Islet precursor cell (in vitro differentiated cells): ENCODE measurements around the gene METTL2A.
A peak's percentile ranks its signal among the peaks of the same experiment; 100 is the strongest.
"Not testable (repeated sequence)": the region's sequence is repeated elsewhere in the genome, so short reads cannot be mapped to it uniquely, and the experiment has no call there.

Experiments used
- DNase-seq: peaks from one replicate; pipeline ENCODE4 v3.0.0-alpha.2; 2018

The METTL2A gene, protein sequence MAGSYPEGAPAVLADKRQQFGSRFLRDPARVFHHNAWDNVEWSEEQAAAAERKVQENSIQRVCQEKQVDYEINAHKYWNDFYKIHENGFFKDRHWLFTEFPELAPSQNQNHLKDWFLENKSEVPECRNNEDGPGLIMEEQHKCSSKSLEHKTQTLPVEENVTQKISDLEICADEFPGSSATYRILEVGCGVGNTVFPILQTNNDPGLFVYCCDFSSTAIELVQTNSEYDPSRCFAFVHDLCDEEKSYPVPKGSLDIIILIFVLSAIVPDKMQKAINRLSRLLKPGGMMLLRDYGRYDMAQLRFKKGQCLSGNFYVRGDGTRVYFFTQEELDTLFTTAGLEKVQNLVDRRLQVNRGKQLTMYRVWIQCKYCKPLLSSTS

DNA sequence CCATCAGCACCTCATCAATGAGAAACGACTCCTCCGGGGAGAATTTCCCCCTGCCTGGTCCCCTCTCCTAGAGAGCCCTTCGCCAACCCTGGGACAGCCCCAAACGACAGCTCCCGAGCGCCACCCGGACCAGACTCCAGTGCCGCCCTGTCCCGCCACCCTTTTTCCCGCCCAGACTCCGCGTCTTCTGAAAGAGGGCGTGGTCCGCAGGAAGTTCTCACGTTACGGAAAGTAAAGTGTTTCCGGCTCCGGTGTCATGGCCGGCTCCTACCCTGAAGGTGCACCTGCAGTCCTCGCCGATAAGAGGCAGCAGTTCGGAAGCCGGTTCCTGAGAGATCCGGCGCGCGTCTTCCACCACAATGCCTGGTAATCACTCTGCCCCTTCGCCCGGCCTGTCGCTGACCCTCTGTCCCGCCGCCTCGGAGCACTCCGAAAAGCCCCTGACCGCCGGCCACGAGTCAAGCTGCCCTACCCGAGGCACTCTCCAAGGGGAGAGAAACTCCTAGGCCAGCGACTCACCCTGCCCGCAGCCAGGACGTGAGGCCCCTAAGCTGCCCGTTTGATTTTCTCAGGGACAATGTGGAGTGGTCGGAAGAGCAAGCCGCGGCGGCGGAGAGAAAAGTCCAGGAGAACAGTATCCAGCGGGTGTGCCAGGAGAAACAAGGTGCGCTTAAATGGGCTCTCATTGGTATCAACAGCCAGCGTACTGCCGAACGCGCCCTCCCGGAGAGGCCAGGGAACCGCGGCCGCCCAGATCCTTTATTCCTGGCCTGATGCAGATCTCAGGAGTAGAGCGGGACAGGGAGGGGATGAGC lies at the start of gene METTL2A:
Gene METTL2A (plus strand): TSS at position 251 of the 815 bp plus-strand sequence. CDS start 6 bp downstream, at position 257.
- peak; percentile 98 for DNase-seq

DNA sequence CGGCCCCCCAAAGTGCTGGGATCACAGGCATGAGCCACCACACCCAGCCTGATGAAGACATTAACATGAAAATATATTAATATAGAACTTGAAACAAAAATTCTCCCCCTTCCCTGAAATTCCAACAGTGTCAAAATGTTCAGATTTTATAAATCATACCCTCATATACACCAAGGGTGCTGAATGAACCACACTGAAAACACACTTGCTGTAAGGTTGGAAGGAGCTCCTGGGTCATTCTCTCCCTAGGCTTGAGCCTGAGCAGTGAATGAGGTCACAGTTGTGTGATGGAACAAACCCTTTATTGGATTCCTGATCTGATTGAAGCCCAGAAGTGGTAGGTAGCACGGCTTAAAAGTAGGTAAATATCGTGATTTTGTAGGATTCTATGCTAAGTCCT lies 43.4 kb upstream of the METTL2A start, which contains the start of gene EFCAB3:
Gene EFCAB3 (plus strand): TSS at position 301 of the 400 bp plus-strand sequence. CDS start 2,427 bp downstream, outside the sequence.
- DNase-seq, result no peak

DNA sequence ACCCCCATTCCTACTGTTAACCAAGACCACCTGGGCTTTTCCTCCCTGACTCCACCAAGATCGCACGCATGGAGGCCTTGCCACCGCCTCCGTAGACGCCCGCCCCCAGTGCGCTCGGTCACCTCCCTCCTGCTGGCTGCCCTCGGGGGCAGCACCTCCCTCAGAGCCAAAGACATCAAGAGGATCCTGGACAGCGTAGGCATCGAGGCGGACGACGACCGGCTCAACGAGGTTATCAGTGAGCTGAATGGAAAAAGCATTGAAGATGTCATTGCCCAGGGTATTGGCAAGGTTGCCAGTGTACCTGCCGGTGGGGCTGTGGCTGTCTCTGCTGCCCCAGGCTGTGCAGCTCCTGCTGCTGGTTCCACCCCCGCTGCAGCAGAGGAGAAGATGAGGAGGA lies 42.1 kb upstream of the METTL2A start:
- no peak for DNase-seq

DNA sequence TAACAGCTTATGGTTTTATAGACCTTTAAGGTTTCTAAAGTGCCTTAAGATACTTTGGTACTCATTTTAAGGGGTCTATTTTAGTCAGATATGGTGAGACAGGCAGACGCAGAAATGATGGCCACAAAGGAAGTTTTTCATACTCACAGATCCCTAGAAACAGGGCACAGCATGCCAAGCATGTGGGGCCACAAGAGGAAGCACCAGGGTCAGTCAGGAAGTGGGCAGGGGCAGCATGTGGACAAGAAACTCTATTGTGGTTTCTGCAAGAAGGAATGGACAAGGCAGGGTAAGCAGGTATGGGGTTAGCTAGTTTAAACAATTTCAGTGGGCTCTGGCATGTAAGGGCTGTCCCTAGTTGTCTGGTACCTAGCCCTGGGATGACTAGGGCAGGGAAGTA lies 34.8 kb upstream of the METTL2A start:
- no peak for DNase-seq

DNA sequence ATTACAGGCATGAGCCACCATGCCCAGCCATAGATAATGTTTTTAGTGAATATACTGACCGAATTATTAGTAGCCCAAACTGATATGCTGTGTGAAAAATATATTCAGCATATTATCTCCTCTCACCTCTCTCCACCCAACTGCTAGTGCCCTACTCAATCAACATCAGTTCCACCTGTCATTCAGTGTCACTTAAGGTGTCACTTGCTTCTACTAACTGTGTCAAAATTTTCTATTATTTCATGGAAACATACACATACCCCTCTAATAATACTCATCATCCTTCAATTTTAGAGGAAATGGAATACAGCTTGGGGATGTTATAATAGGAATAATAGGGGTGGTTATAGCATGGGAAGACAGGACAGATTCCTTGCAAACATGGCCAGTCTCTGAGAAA lies 30.8 kb upstream of the METTL2A start:
- no peak for DNase-seq

DNA sequence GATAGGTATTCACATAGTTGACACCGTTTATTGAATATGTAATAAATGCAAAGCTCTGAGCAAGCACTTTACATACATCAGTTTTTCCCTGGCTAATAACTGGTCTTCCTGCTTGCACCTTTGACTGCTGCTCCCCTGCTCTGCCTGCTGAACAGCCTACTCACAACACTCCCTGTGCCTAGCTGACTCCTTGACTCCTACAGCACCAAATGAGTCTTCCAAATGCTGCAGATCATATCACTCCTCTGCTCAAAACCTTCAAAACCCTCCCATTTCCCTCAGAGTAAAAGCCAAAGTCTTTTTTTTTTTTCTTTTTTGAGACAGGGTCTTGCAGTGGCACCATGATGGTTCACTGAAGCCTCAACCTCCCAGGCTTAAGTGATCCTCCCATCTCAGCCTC lies 24.8 kb upstream of the METTL2A start:
- no peak for DNase-seq

DNA sequence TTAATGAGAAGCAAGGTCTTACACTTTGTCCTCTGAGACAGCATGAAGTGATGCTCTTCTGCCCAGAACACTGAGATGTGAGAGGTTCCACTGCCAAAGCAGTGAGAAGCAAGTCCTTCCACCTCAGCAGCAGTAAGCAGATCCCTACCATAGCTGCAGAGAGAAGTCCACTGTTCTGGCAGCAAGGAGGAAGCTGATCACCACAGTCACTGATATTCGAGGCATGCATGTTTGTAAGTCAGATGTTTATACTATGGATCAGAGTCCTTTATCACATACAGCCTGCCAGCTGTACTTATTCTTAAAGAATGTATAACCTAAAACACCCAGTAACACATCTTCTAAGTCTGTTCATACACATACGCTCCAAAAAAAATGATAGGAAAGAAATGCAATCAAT lies 18.2 kb upstream of the METTL2A start:
- no peak for DNase-seq

DNA sequence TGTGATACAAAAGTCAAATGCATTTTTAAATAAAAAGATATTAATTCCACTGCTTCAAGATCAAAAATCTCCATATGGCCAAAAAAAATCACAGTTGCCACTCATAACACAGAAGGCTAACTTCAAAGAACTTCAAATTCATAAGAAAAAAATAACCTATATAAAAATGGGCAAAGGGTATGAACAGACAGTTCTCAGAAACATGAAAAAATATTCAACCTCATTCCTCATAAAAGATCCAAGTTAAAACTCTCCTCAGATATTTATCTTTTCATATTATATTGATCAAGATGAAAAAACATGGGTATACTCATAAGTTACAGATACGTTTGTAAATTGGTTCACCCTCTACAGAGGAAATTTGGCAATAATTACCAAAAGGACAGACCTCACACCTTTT lies 10.6 kb upstream of the METTL2A start:
- not testable (repeated sequence) for DNase-seq

DNA sequence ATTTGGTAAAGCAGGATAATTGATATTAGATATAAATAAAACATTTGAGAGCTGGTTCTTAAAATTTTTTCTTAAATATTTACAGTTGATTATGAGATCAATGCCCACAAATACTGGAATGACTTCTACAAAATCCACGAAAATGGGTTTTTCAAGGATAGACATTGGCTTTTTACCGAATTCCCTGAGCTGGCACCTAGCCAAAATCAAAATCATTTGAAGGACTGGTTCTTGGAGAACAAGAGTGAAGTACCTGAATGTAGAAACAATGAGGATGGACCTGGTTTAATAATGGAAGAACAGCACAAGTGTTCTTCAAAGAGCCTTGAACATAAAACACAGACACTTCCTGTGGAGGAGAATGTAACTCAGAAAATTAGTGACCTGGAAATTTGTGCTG lies 2.5 kb downstream of the METTL2A start:
- not testable (repeated sequence) for DNase-seq

DNA sequence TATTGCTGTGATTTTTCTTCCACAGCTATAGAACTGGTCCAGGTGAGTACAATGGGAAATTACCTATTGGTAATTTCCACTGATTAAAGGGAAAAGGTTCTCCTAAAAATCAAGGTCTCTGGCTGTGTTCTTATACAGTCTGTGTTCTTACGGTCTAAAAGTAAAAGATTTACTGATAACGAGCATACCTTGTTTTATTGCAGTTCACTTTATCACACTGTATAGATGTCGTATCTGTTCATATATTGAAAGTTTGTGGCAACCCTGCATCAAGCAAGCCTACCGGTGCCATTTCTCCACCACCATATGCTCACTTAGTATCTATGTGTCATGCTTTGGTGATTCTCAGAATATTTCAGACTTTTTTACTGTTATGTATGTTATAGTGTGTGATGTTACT lies 11.6 kb downstream of the METTL2A start:
- DNase-seq, result not testable (repeated sequence)

DNA sequence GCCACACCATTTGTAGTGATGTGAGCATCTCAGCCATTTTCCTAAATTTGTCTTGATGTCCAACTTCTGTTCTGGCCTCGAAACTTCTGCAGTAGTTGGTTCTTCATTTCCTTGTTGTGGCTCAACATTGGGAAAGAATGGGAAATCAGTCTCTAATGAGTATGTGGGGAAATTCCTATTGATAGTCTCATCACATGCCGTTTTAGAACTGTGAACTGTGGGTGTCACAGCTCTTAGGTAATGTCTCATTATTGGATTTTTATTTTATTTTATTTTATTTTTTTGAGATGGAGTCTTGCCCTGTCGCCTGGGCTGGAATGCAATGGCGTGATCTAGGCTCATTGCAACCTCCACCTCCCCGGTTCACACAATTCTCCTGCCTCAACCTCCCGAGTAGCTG lies 17.5 kb downstream of the METTL2A start:
- not testable (repeated sequence) for DNase-seq

DNA sequence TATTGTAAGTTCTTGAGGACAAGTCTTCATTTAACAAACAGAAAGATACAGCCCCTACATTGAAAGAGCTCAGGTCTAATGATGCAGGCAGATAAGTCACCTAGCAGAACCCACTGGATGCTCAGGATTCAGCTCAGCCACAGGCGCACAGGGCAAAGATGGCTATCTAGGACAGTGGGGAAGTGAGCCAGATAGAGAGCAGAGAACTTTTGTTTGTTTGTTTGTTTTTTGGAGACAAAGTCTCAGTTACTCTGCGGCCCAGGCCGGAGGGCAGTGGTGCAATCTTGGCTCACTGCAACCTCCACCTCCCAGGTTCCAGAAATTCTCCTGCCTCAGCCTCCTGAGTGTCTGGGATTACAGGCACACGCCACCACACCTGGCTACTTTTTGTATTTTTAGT lies 20.4 kb downstream of the METTL2A start:
- no peak for DNase-seq

DNA sequence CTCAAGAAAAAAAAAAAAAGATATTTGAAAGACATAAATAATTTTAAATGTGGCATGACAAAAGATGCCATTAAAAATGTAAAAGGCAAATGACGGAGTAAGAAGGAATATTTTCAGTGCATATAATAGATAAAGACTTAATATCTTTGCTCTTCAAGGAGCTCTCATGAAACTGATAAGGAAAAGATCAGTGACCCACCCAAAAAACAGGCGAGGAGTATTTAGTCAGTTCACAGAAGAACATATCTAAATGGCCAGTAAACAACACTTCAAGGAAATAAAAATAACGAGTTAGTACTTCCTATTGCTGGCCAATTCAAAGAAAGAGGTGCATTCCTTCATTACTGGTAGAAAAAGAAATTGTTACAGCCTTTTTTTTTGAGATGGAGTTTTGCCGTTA lies 22.1 kb downstream of the METTL2A start:
- DNase-seq, result not testable (repeated sequence)

DNA sequence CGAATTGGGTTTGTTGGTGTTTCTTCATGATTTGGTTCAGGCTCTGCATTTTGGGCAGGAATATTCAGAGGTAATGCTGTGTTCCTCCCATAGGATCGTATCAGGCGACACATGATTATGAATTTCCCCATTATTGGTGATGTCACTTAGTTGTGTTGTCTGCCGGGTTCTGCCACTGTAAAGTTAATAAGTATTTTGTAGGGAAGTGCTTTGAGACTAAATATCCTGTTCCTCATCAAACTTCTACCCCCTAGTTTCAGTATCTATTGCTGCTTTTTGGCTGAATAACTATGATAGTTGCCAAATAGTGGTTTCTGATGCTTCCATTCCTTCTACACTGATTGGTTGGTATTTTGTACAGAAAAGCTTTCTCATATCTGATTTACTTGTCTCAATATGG lies 28.5 kb downstream of the METTL2A start:
- DNase-seq, result not testable (repeated sequence)

DNA sequence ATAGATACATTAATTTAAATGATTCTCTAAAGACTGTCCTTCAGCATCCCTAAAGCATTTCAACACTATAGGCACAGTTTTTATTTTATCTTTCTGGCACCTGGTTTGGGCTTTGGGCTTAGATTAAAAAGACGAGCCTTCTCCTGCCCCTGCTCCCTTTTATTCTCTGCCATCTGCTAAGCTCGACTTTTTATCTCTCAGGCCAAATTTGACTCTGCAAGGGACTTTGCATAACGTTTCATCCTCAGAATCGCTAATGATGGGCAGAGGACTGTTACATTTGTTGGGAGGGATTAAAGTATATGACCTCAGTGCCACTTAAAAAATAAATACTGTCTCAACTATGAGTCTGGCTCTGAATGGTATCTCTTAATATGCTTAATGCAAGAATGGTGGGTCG lies 29.3 kb downstream of the METTL2A start:
- not testable (repeated sequence) for DNase-seq

DNA sequence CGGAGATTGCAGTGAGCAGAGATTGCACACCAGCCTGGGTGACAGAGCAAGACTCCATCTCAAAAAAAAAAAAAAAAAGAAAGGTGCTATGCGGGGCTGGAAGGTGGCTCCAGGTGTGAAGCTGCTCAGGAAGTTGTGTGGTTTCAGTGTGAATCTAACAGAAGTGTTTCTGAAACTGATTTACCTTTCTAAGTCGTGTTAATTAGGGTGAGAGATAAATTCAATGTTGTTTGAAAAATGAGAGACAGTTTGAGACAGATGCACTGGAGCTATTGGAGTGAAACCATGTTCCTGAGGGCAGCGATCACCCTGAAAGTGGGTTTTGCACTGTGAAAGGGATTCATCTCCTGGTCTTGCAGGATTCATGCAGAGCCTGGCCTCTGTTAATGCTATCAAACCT lies 30.0 kb downstream of the METTL2A start:
- DNase-seq, result not testable (repeated sequence)

DNA sequence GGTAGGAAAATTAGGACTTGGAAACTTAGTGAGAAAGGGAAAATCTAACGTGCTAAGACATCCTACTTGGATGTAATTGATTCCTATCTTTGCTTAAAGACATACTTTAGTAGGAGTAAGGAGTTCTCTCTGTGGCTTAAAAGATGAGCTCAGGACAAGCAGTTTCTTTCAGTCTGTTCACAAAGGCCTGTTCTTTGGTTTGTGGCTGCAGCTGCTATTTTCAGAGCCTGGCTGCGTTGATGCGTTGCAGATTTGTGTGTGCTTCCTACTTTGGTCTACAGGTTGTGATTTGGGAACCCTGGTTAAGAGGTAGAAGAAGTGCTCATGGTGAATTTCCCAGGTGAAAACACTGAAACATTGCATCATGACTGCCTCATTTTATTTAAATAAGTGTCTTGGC lies 30.4 kb downstream of the METTL2A start:
- not testable (repeated sequence) for DNase-seq

DNA sequence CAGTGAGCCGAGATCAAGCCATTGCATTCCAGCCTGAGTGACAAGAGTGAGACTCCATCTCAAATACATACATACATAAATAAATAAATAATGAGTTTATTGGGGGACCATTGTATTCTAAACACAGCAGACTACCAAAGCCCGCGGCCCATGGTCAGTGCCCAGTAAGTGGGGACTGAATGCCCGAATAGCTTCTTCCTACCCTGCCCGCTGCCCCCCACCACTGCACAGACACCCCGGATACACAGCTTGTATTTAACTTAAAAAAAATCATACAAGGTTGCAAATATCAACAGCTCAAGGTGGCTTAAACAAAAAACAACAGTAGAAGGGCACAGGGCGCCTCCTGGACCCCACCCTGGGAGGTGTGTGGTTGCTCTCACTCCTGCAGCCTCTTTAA lies 32.3 kb downstream of the METTL2A start:
- no peak for DNase-seq

DNA sequence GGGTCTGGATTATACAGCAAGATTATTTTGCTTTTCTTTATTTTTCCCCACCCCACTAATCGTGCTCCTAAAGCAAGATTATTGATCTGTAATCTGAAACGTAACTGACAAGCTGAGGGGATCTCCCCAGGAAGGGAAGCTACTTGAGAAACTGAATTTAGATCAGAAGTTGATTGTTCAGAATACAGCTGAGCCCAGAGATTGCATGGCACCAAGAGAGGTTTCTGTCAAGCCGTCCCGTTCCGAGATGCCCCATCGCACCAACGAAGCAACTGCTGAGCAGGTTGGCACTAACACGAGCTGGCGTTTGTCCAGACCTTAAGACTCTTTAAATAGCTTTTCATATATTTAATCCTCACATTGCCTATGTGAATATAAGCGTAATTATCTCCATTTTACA lies 34.8 kb downstream of the METTL2A start:
- DNase-seq, result not testable (repeated sequence)

DNA sequence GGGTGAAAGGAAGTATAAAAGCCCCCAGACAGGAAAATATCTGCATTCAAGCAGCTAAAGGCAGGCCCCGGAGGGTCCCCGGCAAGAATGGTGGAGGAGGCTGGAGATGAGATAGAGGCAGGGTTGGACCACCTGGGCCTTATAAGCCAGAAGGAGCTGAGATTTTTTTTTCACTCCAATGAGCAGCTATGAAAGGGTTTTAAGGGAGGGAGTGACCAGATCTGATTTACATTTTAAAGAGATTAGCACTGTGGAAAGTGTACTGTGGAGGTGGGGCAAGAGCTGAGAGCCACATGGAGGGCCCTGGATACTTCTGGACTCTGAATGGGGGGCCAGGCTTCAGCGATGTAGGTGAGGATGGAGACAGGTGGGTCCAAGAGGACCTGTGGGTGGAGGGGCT lies 40.7 kb downstream of the METTL2A start:
- DNase-seq, result not testable (repeated sequence)

DNA sequence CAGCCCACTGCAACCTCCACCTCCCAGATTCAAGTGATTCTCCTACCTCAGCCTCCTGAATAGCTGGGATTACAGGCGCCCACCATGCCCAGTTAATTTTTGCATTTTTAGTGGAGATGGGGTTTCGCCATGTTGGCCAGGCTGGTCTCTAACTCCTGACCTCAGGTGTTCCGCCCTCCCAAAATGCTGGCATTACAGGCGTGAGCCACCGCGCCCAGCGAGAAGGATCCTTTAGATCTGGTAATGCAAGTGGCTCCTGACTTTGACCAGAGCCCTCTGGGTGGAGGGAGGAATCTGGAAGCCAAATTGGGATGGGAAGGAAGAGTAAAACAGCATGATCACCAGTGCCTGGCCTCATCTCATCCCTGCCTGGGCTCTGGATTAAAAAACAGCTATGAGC lies 41.6 kb downstream of the METTL2A start:
- not testable (repeated sequence) for DNase-seq

DNA sequence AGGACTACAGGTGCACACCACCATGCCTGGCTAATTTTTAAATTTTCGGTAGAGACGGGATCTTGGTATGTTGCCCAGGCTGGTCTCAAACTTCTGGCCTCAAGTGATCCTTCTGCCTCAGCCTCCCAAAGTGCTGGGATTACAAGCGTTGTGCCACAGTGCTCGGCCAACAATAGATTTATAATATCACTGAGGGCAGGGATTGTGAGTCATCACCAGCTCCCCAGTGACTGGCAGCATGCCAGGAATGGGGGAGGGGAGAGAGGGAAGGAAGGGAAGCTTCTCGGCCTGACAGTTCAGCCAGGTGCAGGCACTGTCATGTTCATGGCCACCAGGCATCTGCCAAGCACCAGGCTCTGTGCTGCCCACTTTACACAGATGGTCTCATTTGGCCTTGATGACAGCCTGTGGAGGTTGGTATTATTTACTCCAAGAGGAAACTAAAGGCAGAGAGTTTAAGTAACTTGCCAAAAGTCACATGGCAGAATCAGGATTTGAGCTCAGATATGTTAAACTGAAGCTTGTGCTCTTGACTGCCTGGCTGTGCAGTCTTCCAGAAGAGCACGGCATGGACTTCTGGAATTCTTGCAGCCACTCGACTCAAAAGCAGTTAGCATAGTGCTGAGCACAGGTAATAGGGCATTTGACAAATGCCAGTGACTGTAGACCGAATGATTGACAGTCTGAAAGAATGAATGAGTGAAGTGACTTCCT lies 47.1 kb downstream of the METTL2A start:
- DNase-seq, result peak; percentile 72

DNA sequence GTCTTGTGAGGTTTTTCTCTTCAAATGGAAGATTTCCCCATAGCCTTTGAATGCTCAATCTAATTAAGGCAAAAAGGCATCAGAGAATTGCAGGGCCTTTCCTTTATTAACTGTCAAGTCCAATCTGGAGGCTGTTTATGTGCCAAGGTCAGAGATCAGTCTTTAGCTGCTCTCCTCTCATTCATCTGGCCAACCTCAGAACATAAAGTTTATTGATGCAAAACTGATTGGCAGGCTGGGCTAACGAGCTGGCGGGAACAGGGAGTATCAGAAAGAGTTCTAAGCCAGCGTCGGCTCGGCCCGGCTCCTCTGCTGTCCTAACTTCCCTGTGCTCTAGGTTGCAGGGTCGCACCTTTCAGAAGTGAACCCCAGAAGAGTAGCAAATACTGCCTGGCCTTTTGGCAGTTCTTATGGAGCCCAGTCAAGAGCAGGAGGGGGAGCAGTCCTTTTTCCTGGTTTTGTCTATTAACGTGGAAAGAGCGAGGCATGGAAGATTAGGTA lies 47.7 kb downstream of the METTL2A start:
- not testable (repeated sequence) for DNase-seq
